Measurements from ENCODE around the gene CCDC192.

The CCDC192 gene

GRCh38 chr5:127967323-127967982 is 264.3 kb downstream of the CCDC192 start:
- H3K9ac ChIP-seq (ENCODE audit: low read depth in 1 of 2, low read length in 2 of 2), result no peak overlapping the region
- no peak overlapping the region for H3K27ac ChIP-seq (ENCODE audit: low read depth, low read length)
- H3K36me3 ChIP-seq (ENCODE audit: control insufficient read depth in 1 of 2, insufficient read depth in 2 of 2, low read length in 2 of 2), result peaks cover 0 to 4% of the 10 kb centered on the region in 2 donors
- H3K4me1 ChIP-seq (ENCODE audit: control insufficient read depth in 1 of 2, insufficient read depth in 2 of 2, low read length in 2 of 2), result peaks cover 0 to 3% of the 10 kb centered on the region in 2 donors
- H3K9me3 ChIP-seq (ENCODE audit: control insufficient read depth in 1 of 2, low read length in 2 of 2), result no peaks in the 10 kb centered on the region
- H3K4me3 ChIP-seq (ENCODE audit: low read depth in 1 of 2, low read length in 2 of 2), result no peak overlapping the region
- no peaks in the 10 kb centered on the region for H3K27me3 ChIP-seq (ENCODE audit: control insufficient read depth in 1 of 2, insufficient read depth in 2 of 2, low read length in 2 of 2)

- no peak overlapping the region for H3K9ac ChIP-seq (ENCODE audit: low read depth in 1 of 2, low read length in 2 of 2)
- no peak overlapping the region for H3K27ac ChIP-seq (ENCODE audit: low read depth, low read length)
- H3K4me3 ChIP-seq (ENCODE audit: low read depth in 1 of 2, low read length in 2 of 2), result no peak overlapping the region
- no peaks in the 10 kb centered on the region for H3K27me3 ChIP-seq (ENCODE audit: control insufficient read depth in 1 of 2, insufficient read depth in 2 of 2, low read length in 2 of 2)
- H3K9me3 ChIP-seq (ENCODE audit: control insufficient read depth in 1 of 2, low read length in 2 of 2), result no peaks in the 10 kb centered on the region
- H3K4me1 ChIP-seq (ENCODE audit: control insufficient read depth in 1 of 2, insufficient read depth in 2 of 2, low read length in 2 of 2), result no peaks in the 10 kb centered on the region
- H3K36me3 ChIP-seq (ENCODE audit: control insufficient read depth in 1 of 2, insufficient read depth in 2 of 2, low read length in 2 of 2), result peaks cover 0 to 4% of the 10 kb centered on the region in 2 donors
Measured at GRCh38 chr5:127967983-127968592, 264.9 kb downstream of the CCDC192 start.

- Histone ChIP-seq H3K9ac (ENCODE audit: low read depth in 1 of 2, low read length in 2 of 2) (no peak overlapping the region), H3K36me3 (ENCODE audit: control insufficient read depth in 1 of 2, insufficient read depth in 2 of 2, low read length in 2 of 2) (peaks cover 0 to 4% of the 10 kb centered on the region in 2 donors), H3K9me3 (ENCODE audit: control insufficient read depth in 1 of 2, low read length in 2 of 2) (no peaks in the 10 kb centered on the region), H3K27ac (ENCODE audit: low read depth, low read length) (no peak overlapping the region), H3K27me3 (ENCODE audit: control insufficient read depth in 1 of 2, insufficient read depth in 2 of 2, low read length in 2 of 2) (no peaks in the 10 kb centered on the region), H3K4me1 (ENCODE audit: control insufficient read depth in 1 of 2, insufficient read depth in 2 of 2, low read length in 2 of 2) (no peaks in the 10 kb centered on the region), H3K4me3 (ENCODE audit: low read depth in 1 of 2, low read length in 2 of 2) (no peak overlapping the region)
Measured at GRCh38 chr5:127969002-127969401, 265.8 kb downstream of the CCDC192 start.

- Histone ChIP-seq H3K9me3 (ENCODE audit: control insufficient read depth in 1 of 2, low read length in 2 of 2) (no peaks in the 10 kb centered on the region), H3K4me3 (ENCODE audit: low read depth in 1 of 2, low read length in 2 of 2) (no peak overlapping the region), H3K4me1 (ENCODE audit: control insufficient read depth in 1 of 2, insufficient read depth in 2 of 2, low read length in 2 of 2) (no peaks in the 10 kb centered on the region), H3K27ac (ENCODE audit: low read depth, low read length) (no peak overlapping the region), H3K9ac (ENCODE audit: low read depth in 1 of 2, low read length in 2 of 2) (no peak overlapping the region), H3K36me3 (ENCODE audit: control insufficient read depth in 1 of 2, insufficient read depth in 2 of 2, low read length in 2 of 2) (peaks cover 0 to 4% of the 10 kb centered on the region in 2 donors), H3K27me3 (ENCODE audit: control insufficient read depth in 1 of 2, insufficient read depth in 2 of 2, low read length in 2 of 2) (no peaks in the 10 kb centered on the region)
Measured at GRCh38 chr5:127969651-127970050, 266.5 kb downstream of the CCDC192 start.

GRCh38 chr5:127970081-127970480 is 266.9 kb downstream of the CCDC192 start:
- no peaks in the 10 kb centered on the region for H3K4me1 ChIP-seq (ENCODE audit: control insufficient read depth in 1 of 2, insufficient read depth in 2 of 2, low read length in 2 of 2)
- no peak overlapping the region for H3K9ac ChIP-seq (ENCODE audit: low read depth in 1 of 2, low read length in 2 of 2)
- H3K27ac ChIP-seq (ENCODE audit: low read depth, low read length), result no peak overlapping the region
- no peaks in the 10 kb centered on the region for H3K27me3 ChIP-seq (ENCODE audit: control insufficient read depth in 1 of 2, insufficient read depth in 2 of 2, low read length in 2 of 2)
- H3K9me3 ChIP-seq (ENCODE audit: control insufficient read depth in 1 of 2, low read length in 2 of 2), result no peaks in the 10 kb centered on the region
- H3K36me3 ChIP-seq (ENCODE audit: control insufficient read depth in 1 of 2, insufficient read depth in 2 of 2, low read length in 2 of 2), result peaks cover 0 to 4% of the 10 kb centered on the region in 2 donors
- no peak overlapping the region for H3K4me3 ChIP-seq (ENCODE audit: low read depth in 1 of 2, low read length in 2 of 2)

GRCh38 chr5:127970854-127971425 is 267.7 kb downstream of the CCDC192 start:
- no peaks in the 10 kb centered on the region for H3K27me3 ChIP-seq (ENCODE audit: control insufficient read depth in 1 of 2, insufficient read depth in 2 of 2, low read length in 2 of 2)
- no peaks in the 10 kb centered on the region for H3K4me1 ChIP-seq (ENCODE audit: control insufficient read depth in 1 of 2, insufficient read depth in 2 of 2, low read length in 2 of 2)
- no peak overlapping the region for H3K27ac ChIP-seq (ENCODE audit: low read depth, low read length)
- H3K9ac ChIP-seq (ENCODE audit: low read depth in 1 of 2, low read length in 2 of 2), result no peak overlapping the region
- H3K4me3 ChIP-seq (ENCODE audit: low read depth in 1 of 2, low read length in 2 of 2), result no peak overlapping the region
- H3K36me3 ChIP-seq (ENCODE audit: control insufficient read depth in 1 of 2, insufficient read depth in 2 of 2, low read length in 2 of 2), result peaks cover 0 to 4% of the 10 kb centered on the region in 2 donors
- H3K9me3 ChIP-seq (ENCODE audit: control insufficient read depth in 1 of 2, low read length in 2 of 2), result no peaks in the 10 kb centered on the region

GRCh38 chr5:127975961-127976360 is 272.8 kb downstream of the CCDC192 start:
- Histone ChIP-seq H3K27me3 (ENCODE audit: control insufficient read depth in 1 of 2, insufficient read depth in 2 of 2, low read length in 2 of 2) (no peaks in the 10 kb centered on the region), H3K9me3 (ENCODE audit: control insufficient read depth in 1 of 2, low read length in 2 of 2) (no peaks in the 10 kb centered on the region), H3K9ac (ENCODE audit: low read depth in 1 of 2, low read length in 2 of 2) (no peak overlapping the region), H3K4me3 (ENCODE audit: low read depth in 1 of 2, low read length in 2 of 2) (no peak overlapping the region), H3K36me3 (ENCODE audit: control insufficient read depth in 1 of 2, insufficient read depth in 2 of 2, low read length in 2 of 2) (no peaks in the 10 kb centered on the region), H3K27ac (ENCODE audit: low read depth, low read length) (no peak overlapping the region), H3K4me1 (ENCODE audit: control insufficient read depth in 1 of 2, insufficient read depth in 2 of 2, low read length in 2 of 2) (peaks cover 0 to 11% of the 10 kb centered on the region in 2 donors)

- Histone ChIP-seq H3K27me3 (ENCODE audit: control insufficient read depth in 1 of 2, insufficient read depth in 2 of 2, low read length in 2 of 2) (no peaks in the 10 kb centered on the region), H3K9ac (ENCODE audit: low read depth in 1 of 2, low read length in 2 of 2) (no peak overlapping the region), H3K27ac (ENCODE audit: low read depth, low read length) (no peak overlapping the region), H3K4me3 (ENCODE audit: low read depth in 1 of 2, low read length in 2 of 2) (no peak overlapping the region), H3K4me1 (ENCODE audit: control insufficient read depth in 1 of 2, insufficient read depth in 2 of 2, low read length in 2 of 2) (peaks cover 0 to 11% of the 10 kb centered on the region in 2 donors), H3K9me3 (ENCODE audit: control insufficient read depth in 1 of 2, low read length in 2 of 2) (no peaks in the 10 kb centered on the region), H3K36me3 (ENCODE audit: control insufficient read depth in 1 of 2, insufficient read depth in 2 of 2, low read length in 2 of 2) (no peaks in the 10 kb centered on the region)
Measured at GRCh38 chr5:127976525-127976924, 273.3 kb downstream of the CCDC192 start.

GRCh38 chr5:127976991-127977717 is 274.0 kb downstream of the CCDC192 start:
- Histone ChIP-seq H3K27ac (ENCODE audit: low read depth, low read length) (no peak overlapping the region), H3K27me3 (ENCODE audit: control insufficient read depth in 1 of 2, insufficient read depth in 2 of 2, low read length in 2 of 2) (no peaks in the 10 kb centered on the region)

GRCh38 chr5:127978738-127979300 is 275.6 kb downstream of the CCDC192 start:
- Histone ChIP-seq H3K27ac (ENCODE audit: low read depth, low read length) (no peak overlapping the region), H3K36me3 (ENCODE audit: control insufficient read depth in 1 of 2, insufficient read depth in 2 of 2, low read length in 2 of 2) (no peaks in the 10 kb centered on the region), H3K4me3 (ENCODE audit: low read depth in 1 of 2, low read length in 2 of 2) (no peak overlapping the region)

More at GRCh38 chr5:127976991-127977717, 274.0 kb downstream of the CCDC192 start:
- H3K9me3 ChIP-seq (ENCODE audit: control insufficient read depth in 1 of 2, low read length in 2 of 2), result no peaks in the 10 kb centered on the region
- H3K4me3 ChIP-seq (ENCODE audit: low read depth in 1 of 2, low read length in 2 of 2), result no peak overlapping the region
- H3K9ac ChIP-seq (ENCODE audit: low read depth in 1 of 2, low read length in 2 of 2), result no peak overlapping the region
- H3K36me3 ChIP-seq (ENCODE audit: control insufficient read depth in 1 of 2, insufficient read depth in 2 of 2, low read length in 2 of 2), result no peaks in the 10 kb centered on the region
- H3K4me1 ChIP-seq (ENCODE audit: control insufficient read depth in 1 of 2, insufficient read depth in 2 of 2, low read length in 2 of 2), result peaks cover 0 to 11% of the 10 kb centered on the region in 2 donors

More at GRCh38 chr5:127978738-127979300, 275.6 kb downstream of the CCDC192 start:
- Histone ChIP-seq H3K9me3 (ENCODE audit: control insufficient read depth in 1 of 2, low read length in 2 of 2) (no peaks in the 10 kb centered on the region), H3K4me1 (ENCODE audit: control insufficient read depth in 1 of 2, insufficient read depth in 2 of 2, low read length in 2 of 2) (peaks cover 0 to 11% of the 10 kb centered on the region in 2 donors), H3K27me3 (ENCODE audit: control insufficient read depth in 1 of 2, insufficient read depth in 2 of 2, low read length in 2 of 2) (no peaks in the 10 kb centered on the region), H3K9ac (ENCODE audit: low read depth in 1 of 2, low read length in 2 of 2) (no peak overlapping the region)

Data from duodenal mucosa (tissue), 2 donors.